Measurements from ENCODE around the gene PLXNA2.

Gene PLXNA2

DNA sequence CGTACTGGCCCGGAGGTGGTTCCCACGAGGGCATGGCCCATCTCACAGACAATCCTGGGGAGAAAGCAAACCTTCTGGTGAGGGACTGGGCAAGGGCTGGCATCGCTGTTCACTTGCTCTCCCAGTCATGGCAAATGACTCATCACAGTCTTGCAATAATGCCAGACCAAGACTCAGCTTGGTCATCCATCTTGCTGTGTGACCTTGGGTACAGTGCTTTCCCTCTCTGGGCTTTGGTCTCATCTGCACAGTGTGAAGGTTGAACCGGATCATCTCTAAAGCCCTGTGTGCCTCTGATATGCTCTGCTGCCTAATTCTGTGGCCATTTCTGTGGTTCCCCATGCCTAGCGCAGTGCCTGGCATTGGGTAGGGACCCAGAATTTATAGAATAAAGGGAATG, 189.7 kb downstream of the PLXNA2 start:
- TF ChIP-seq TAF1 (IDR thresholded peaks at IDR 0.05; ENCODE audit: borderline replicate concordance, insufficient read depth, low read length) (no peak), FOXP2 (optimal IDR thresholded peaks at IDR 0.05; ENCODE audit: borderline replicate concordance, extremely low read depth, extremely low read length, insufficient read depth) (no peak)

DNA sequence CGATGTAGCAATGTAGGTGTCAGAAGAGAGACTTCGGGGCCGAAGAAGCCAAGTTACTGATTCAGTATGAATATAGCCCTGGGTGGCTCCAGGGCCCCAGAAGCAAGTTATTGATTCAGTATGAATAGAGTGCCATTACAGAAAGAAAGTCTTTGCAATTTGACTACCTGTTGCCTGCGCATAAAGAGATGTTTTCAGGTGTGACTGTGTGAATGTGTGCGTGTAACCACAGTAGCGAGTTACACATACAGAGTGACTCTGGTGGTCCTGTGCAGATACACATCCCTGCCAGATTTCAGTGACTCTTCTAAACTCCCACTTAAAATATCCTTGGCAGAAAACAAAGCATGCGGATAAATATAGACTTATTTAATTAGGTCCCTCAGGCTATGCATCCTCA, 190.5 kb downstream of the PLXNA2 start:
- TF ChIP-seq, protein P1, sequence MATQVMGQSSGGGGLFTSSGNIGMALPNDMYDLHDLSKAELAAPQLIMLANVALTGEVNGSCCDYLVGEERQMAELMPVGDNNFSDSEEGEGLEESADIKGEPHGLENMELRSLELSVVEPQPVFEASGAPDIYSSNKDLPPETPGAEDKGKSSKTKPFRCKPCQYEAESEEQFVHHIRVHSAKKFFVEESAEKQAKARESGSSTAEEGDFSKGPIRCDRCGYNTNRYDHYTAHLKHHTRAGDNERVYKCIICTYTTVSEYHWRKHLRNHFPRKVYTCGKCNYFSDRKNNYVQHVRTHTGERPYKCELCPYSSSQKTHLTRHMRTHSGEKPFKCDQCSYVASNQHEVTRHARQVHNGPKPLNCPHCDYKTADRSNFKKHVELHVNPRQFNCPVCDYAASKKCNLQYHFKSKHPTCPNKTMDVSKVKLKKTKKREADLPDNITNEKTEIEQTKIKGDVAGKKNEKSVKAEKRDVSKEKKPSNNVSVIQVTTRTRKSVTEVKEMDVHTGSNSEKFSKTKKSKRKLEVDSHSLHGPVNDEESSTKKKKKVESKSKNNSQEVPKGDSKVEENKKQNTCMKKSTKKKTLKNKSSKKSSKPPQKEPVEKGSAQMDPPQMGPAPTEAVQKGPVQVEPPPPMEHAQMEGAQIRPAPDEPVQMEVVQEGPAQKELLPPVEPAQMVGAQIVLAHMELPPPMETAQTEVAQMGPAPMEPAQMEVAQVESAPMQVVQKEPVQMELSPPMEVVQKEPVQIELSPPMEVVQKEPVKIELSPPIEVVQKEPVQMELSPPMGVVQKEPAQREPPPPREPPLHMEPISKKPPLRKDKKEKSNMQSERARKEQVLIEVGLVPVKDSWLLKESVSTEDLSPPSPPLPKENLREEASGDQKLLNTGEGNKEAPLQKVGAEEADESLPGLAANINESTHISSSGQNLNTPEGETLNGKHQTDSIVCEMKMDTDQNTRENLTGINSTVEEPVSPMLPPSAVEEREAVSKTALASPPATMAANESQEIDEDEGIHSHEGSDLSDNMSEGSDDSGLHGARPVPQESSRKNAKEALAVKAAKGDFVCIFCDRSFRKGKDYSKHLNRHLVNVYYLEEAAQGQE (IDR thresholded peaks at IDR 0.05; ENCODE audit: insufficient read depth in 1 of 2, low read depth in 2 of 2, low read length in 2 of 2) = no peak
- TF ChIP-seq TAF1 (IDR thresholded peaks at IDR 0.05; ENCODE audit: borderline replicate concordance, insufficient read depth, low read length) (no peak), POLR2AphosphoS5 (IDR thresholded peaks at IDR 0.05; ENCODE audit: low read depth, low read length) (no peak), SIN3A (IDR thresholded peaks at IDR 0.05; ENCODE audit: borderline replicate concordance, insufficient read depth, low read length) (no peak), FOXP2 (optimal IDR thresholded peaks at IDR 0.05; ENCODE audit: borderline replicate concordance, extremely low read depth, extremely low read length, insufficient read depth) (no peak)

- TF ChIP-seq POLR2AphosphoS5 (IDR thresholded peaks at IDR 0.05; ENCODE audit: low read depth, low read length) = no peak
- TF ChIP-seq FOXP2 (optimal IDR thresholded peaks at IDR 0.05; ENCODE audit: borderline replicate concordance, extremely low read depth, extremely low read length, insufficient read depth) = no peak
- TF ChIP-seq SIN3A (IDR thresholded peaks at IDR 0.05; ENCODE audit: borderline replicate concordance, insufficient read depth, low read length) = no peak
- no peak for TF ChIP-seq TAF1 (IDR thresholded peaks at IDR 0.05; ENCODE audit: borderline replicate concordance, insufficient read depth, low read length)
- TF ChIP-seq, protein P1 (IDR thresholded peaks at IDR 0.05; ENCODE audit: insufficient read depth in 1 of 2, low read depth in 2 of 2, low read length in 2 of 2) = no peak
Observed at GRCh38 chr1:208052926-208053407, 191.2 kb downstream of the PLXNA2 start.

- TF ChIP-seq FOXP2 (optimal IDR thresholded peaks at IDR 0.05; ENCODE audit: borderline replicate concordance, extremely low read depth, extremely low read length, insufficient read depth) = no peak
- no peak for TF ChIP-seq SIN3A (IDR thresholded peaks at IDR 0.05; ENCODE audit: borderline replicate concordance, insufficient read depth, low read length)
- no peak for TF ChIP-seq TAF1 (IDR thresholded peaks at IDR 0.05; ENCODE audit: borderline replicate concordance, insufficient read depth, low read length)
- TF ChIP-seq, protein P1 (IDR thresholded peaks at IDR 0.05; ENCODE audit: insufficient read depth in 1 of 2, low read depth in 2 of 2, low read length in 2 of 2) = no peak
- no peak for TF ChIP-seq POLR2AphosphoS5 (IDR thresholded peaks at IDR 0.05; ENCODE audit: low read depth, low read length)
Observed at GRCh38 chr1:208052135-208052534, 192.0 kb downstream of the PLXNA2 start.

DNA sequence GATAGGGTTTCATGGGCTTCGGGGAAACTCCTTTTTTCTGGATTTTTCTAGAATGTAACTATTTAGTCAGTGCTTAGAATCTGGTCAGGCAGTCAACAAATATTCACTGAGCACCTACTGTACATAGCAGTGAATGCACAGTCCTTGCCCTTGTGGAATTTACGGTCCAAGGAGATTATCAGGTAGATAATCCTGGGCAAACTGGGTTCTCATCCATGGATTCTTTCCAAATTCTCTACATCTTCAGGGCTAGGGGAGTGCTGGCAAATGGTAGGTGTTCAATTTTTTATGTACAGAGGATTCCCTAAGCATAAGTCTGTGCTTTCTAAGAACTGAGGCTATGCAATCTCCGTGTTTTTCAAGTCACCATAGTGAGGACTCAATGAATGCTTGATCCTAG, 192.5 kb downstream of the PLXNA2 start:
- no peak for TF ChIP-seq POLR2AphosphoS5 (IDR thresholded peaks at IDR 0.05; ENCODE audit: low read depth, low read length)
- TF ChIP-seq, protein P1 (IDR thresholded peaks at IDR 0.05; ENCODE audit: insufficient read depth in 1 of 2, low read depth in 2 of 2, low read length in 2 of 2) = no peak
- no peak for TF ChIP-seq SIN3A (IDR thresholded peaks at IDR 0.05; ENCODE audit: borderline replicate concordance, insufficient read depth, low read length)
- no peak for TF ChIP-seq TAF1 (IDR thresholded peaks at IDR 0.05; ENCODE audit: borderline replicate concordance, insufficient read depth, low read length)
- no peak for TF ChIP-seq FOXP2 (optimal IDR thresholded peaks at IDR 0.05; ENCODE audit: borderline replicate concordance, extremely low read depth, extremely low read length, insufficient read depth)
